Measurements from ENCODE around the gene SAFB. TPM values are rescaled to one million over a fixed set of nuclear protein-coding genes. Genes with fewer than 3 reads are reported as not detected.
A peak's percentile ranks its signal among the peaks of the same experiment; 100 is the strongest.

The SAFB gene
- total RNA-seq, 1 donor from 2014 or later, result 97.1 TPM

DNA sequence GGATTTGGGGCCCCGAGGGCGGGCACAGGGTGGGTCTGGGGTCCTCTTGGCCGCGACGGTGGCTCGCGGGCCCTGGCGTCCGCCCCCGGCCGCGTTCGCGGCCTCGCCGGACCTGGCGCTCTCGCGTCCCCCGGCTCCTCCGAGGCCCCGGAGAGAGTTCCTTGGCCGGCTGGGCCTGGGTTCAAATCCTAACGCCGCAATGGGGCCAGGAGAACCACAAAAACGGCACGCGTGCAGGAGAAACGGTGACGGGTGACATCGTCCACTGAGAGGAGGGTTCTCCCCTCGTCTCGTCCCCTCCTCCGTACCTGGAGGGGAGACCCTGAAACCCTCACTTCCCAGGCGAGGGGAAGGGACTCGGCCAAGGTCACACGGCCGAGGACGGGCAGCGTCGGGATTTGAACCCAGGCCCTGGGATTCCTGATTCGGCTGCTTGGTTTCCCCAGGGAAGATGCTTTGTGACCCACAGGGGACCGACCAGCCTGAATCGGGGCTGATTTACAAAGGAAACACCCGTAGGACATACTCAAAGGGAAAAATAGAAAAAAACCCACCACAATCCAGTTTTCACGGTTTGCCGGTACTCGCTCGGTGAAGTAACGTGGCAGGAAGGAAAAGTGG is 624 bp downstream of the SAFB start:
- Mint-ChIP-seq H3K4me3 (ENCODE audit: unreplicated experiment) (peak overlapping the region; percentile 100), H3K36me3 (ENCODE audit: unreplicated experiment) (peaks cover 29% of the 10 kb centered on the region), H3K27me3 (ENCODE audit: unreplicated experiment) (no peaks in the 10 kb centered on the region), H3K4me1 (ENCODE audit: unreplicated experiment) (peaks cover 44% of the 10 kb centered on the region), H3K27ac (ENCODE audit: unreplicated experiment) (peak overlapping the region; percentile 100), H3K9me3 (ENCODE audit: unreplicated experiment) (no peaks in the 10 kb centered on the region)
- TF ChIP-seq, protein P1, sequence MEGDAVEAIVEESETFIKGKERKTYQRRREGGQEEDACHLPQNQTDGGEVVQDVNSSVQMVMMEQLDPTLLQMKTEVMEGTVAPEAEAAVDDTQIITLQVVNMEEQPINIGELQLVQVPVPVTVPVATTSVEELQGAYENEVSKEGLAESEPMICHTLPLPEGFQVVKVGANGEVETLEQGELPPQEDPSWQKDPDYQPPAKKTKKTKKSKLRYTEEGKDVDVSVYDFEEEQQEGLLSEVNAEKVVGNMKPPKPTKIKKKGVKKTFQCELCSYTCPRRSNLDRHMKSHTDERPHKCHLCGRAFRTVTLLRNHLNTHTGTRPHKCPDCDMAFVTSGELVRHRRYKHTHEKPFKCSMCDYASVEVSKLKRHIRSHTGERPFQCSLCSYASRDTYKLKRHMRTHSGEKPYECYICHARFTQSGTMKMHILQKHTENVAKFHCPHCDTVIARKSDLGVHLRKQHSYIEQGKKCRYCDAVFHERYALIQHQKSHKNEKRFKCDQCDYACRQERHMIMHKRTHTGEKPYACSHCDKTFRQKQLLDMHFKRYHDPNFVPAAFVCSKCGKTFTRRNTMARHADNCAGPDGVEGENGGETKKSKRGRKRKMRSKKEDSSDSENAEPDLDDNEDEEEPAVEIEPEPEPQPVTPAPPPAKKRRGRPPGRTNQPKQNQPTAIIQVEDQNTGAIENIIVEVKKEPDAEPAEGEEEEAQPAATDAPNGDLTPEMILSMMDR (IDR thresholded peaks at IDR 0.05), result no peak
- no peak for DNase-seq (ENCODE audit: extremely low spot score, unreplicated experiment)

DNA sequence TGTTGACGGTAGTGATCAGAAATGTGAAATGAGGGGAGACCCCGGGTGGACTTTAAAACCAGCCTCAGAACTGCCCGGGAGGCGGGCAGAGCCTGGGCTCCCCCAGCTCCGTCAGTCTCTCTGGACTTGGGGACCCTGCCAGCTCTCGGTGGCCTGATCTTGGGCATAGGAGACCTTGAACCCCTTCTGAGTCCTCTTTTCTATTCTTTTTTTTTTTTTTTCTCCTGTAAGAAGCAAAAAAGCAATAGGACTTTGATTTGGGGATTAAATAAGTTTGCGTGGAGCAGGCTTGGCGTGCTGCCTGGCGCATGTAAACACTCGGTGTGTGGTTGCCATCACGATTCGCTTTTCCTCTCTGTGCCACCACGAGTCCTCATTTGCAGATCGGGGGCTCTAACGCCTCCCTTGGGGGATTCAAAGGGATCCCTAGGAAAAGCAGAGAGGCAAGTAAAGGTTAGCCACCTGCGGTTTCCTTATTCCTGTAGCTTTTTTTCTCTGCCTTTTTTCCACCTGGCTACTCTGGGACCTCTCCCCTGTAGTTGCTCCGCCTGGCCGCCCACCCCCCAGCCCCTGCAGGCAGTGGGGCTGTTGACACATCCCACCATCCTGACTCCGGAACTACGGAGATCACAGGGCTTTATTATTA is 1.3 kb downstream of the SAFB start:
- H3K4me1 Mint-ChIP-seq (ENCODE audit: unreplicated experiment), result peaks cover 44% of the 10 kb centered on the region
- H3K27ac Mint-ChIP-seq (ENCODE audit: unreplicated experiment), result peak overlapping the region; percentile 100

DNA sequence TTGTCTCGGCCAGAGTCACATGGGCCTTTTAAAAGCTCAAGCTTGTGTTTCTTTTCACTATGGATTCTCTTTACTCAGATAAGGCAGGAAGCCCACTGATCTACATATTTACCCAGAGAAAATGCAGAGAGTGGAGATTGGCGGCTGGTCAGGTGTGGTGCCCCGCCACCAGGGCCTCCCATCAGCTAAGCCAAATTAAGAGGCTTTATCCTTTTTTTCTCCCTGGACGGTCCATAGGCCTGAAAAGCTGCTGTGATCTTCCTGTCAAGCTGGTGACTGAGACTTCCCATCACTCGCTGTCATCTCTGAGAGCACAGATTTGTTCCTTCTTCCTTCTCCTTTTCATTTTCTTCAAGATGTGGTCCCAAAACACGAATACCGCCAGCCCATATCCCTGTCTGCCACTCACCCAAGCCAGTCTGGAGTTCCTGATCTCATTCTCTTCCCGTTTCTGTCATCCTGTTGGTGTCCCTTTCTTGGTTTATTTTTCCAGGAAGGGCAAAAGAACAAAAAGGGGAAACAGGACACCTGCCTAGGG is 1.9 kb downstream of the SAFB start:
- TF ChIP-seq, protein P1 (IDR thresholded peaks at IDR 0.05), result no peak
- H3K27ac Mint-ChIP-seq (ENCODE audit: unreplicated experiment), result peak overlapping the region; percentile 100
- H3K36me3 Mint-ChIP-seq (ENCODE audit: unreplicated experiment), result peaks cover 35% of the 10 kb centered on the region
- H3K27me3 Mint-ChIP-seq (ENCODE audit: unreplicated experiment), result no peaks in the 10 kb centered on the region
- H3K4me1 Mint-ChIP-seq (ENCODE audit: unreplicated experiment), result peaks cover 44% of the 10 kb centered on the region
- no peak for DNase-seq (ENCODE audit: extremely low spot score, unreplicated experiment)
- peak overlapping the region; percentile 100 for H3K4me3 Mint-ChIP-seq (ENCODE audit: unreplicated experiment)
- H3K9me3 Mint-ChIP-seq (ENCODE audit: unreplicated experiment), result no peaks in the 10 kb centered on the region

More for the DNA sequence above, 1.3 kb downstream of the SAFB start:
- H3K36me3 Mint-ChIP-seq (ENCODE audit: unreplicated experiment), result peaks cover 34% of the 10 kb centered on the region
- H3K9me3 Mint-ChIP-seq (ENCODE audit: unreplicated experiment), result no peaks in the 10 kb centered on the region
- TF ChIP-seq, protein P1 (IDR thresholded peaks at IDR 0.05), result no peak
- peak overlapping the region; percentile 100 for H3K4me3 Mint-ChIP-seq (ENCODE audit: unreplicated experiment)
- DNase-seq (ENCODE audit: extremely low spot score, unreplicated experiment), result no peak
- H3K27me3 Mint-ChIP-seq (ENCODE audit: unreplicated experiment), result no peaks in the 10 kb centered on the region

DNA sequence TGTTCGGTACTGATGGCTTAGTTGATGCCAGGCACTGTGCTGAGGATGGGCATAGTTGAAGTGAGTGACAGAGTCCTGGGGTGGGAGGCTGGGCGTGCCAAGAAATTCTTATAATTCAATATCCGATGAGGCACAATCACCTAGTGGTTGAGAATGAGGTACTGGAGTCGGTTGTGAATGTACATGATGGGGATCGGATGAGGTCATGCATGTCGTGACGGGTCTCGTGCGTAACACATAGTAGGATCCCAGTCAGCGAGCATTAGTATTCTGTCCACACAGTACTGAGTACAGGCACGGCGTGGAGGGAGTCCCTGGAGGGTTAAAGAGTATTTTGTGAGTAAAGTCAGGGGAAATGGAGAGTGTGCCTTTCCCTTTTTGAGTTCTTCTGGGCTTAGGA is 2.8 kb downstream of the SAFB start:
- Mint-ChIP-seq H3K9me3 (ENCODE audit: unreplicated experiment) (no peaks in the 10 kb centered on the region), H3K27me3 (ENCODE audit: unreplicated experiment) (no peaks in the 10 kb centered on the region), H3K27ac (ENCODE audit: unreplicated experiment) (peak overlapping the region; percentile 39), H3K4me3 (ENCODE audit: unreplicated experiment) (peak overlapping the region; percentile 9), H3K36me3 (ENCODE audit: unreplicated experiment) (peaks cover 31% of the 10 kb centered on the region), H3K4me1 (ENCODE audit: unreplicated experiment) (peaks cover 38% of the 10 kb centered on the region)
- no peak for DNase-seq (ENCODE audit: extremely low spot score, unreplicated experiment)
- TF ChIP-seq, protein P1 (IDR thresholded peaks at IDR 0.05), result no peak

DNA sequence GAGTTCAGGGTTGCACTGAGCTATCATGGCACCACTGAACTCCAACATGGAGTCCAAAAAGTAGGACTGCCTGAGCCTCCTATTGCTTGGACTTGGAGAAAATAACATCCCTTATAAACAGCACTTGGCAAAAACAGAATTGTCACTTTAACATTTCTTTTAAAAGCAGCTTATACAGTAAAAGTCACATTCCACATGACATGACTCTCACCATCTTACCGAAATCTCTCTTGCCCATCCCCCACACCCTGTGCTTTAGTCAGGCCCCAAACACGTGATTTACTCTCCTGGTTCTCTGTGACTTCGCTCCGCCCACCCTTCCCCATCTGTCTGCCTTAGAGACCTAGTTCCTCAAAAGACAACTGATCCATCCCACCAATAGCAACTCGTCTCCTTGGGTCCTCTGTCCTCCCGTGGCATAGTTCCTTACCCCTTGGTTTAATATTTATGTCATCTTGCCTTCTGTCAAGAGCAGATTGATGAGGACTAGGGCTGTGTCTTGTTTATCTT is 4.6 kb downstream of the SAFB start:
- no peak overlapping the region for H3K27ac Mint-ChIP-seq (ENCODE audit: unreplicated experiment)
- no peaks in the 10 kb centered on the region for H3K9me3 Mint-ChIP-seq (ENCODE audit: unreplicated experiment)
- no peaks in the 10 kb centered on the region for H3K27me3 Mint-ChIP-seq (ENCODE audit: unreplicated experiment)
- peaks cover 36% of the 10 kb centered on the region for H3K4me1 Mint-ChIP-seq (ENCODE audit: unreplicated experiment)
- TF ChIP-seq, protein P1 (IDR thresholded peaks at IDR 0.05), result no peak
- H3K36me3 Mint-ChIP-seq (ENCODE audit: unreplicated experiment), result peaks cover 31% of the 10 kb centered on the region
- no peak overlapping the region for H3K4me3 Mint-ChIP-seq (ENCODE audit: unreplicated experiment)
- no peak for DNase-seq (ENCODE audit: extremely low spot score, unreplicated experiment)

All from osteocyte (in vitro differentiated cells).